KOPT-K1 (cell line): ENCODE data around the gene EPHA6.

ENCODE experiments used
- H3K27ac ChIP-seq: fragments of 200-600 bp; sonication (generic); 2 replicates; pipeline ENCODE4 v1.5.1; 2016; ENCODE audit warnings: antibody characterized with exemption, mild to moderate bottlenecking, low read depth, low read length; ENCODE audit not compliant: poor library complexity, severe bottlenecking
- H3K36me3 ChIP-seq: fragments of 200-600 bp; sonication (generic); 2 replicates; pipeline ENCODE4 v1.5.1; 2017; ENCODE audit warnings: antibody characterized with exemption, mild to moderate bottlenecking, low read length, moderate library complexity; ENCODE audit not compliant: insufficient read depth
- H3K9me3 ChIP-seq: fragments of 200-600 bp; sonication (generic); 2 replicates; pipeline ENCODE4 v1.5.1; 2017; ENCODE audit warnings: antibody characterized with exemption, low read length, mild to moderate bottlenecking; ENCODE audit not compliant: insufficient read depth, poor library complexity, severe bottlenecking

Gene EPHA6

GRCh38 chr3:97658668-97659285, 844.4 kb downstream of the EPHA6 start:
- Histone ChIP-seq H3K9me3 (no peaks in the 10 kb centered on the region), H3K36me3 (no peaks in the 10 kb centered on the region)

DNA sequence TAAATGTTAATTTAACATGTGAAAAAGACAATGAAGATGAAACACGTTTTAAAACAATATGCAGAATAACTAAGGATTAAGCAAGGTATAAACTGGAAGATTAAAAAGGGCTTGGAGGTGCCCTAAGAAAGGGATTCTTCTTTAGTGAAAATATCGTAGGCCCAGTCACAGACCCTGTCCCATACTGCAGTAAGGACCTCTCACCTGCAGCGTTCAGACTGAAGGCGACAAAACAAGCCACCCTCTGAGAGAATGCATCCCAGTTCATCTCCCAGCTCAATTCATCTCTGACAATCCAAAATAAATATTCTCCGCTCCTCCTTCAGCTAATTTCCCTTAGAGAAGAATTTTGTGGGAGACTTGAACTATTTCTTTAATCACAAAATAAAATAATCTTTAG, 847.9 kb downstream of the EPHA6 start:
- no peak overlapping the region for H3K27ac ChIP-seq
- H3K36me3 ChIP-seq, result no peaks in the 10 kb centered on the region
- no peaks in the 10 kb centered on the region for H3K9me3 ChIP-seq

More at GRCh38 chr3:97658668-97659285, 844.4 kb downstream of the EPHA6 start:
- no peak overlapping the region for H3K27ac ChIP-seq

GRCh38 chr3:97662762-97663161, 848.4 kb downstream of the EPHA6 start:
- H3K27ac ChIP-seq, result no peak overlapping the region
- H3K9me3 ChIP-seq, result no peaks in the 10 kb centered on the region
- H3K36me3 ChIP-seq, result no peaks in the 10 kb centered on the region

GRCh38 chr3:97665896-97666295, 851.5 kb downstream of the EPHA6 start:
- Histone ChIP-seq H3K9me3 (no peaks in the 10 kb centered on the region), H3K27ac (no peak overlapping the region), H3K36me3 (no peaks in the 10 kb centered on the region)

DNA sequence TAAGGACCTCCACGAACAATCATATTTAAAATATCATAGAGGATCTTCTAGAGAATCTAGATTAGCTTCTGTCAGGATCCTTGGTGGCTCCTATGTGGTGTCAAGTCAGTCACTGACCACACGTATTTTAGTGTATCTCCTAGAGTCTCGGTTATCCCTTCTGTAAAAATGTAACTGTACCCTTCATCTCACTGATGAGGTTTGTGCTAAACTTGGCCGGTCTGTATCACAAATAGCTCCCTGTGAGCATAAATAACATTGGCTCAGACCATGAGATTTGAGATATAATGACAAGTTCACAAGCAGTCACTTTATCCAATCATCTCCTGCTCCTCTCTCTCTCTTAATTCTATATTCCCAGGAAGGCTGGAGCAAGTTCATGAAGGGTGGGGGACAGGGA, 856.6 kb downstream of the EPHA6 start:
- Histone ChIP-seq H3K9me3 (no peaks in the 10 kb centered on the region), H3K36me3 (no peaks in the 10 kb centered on the region), H3K27ac (no peak overlapping the region)

DNA sequence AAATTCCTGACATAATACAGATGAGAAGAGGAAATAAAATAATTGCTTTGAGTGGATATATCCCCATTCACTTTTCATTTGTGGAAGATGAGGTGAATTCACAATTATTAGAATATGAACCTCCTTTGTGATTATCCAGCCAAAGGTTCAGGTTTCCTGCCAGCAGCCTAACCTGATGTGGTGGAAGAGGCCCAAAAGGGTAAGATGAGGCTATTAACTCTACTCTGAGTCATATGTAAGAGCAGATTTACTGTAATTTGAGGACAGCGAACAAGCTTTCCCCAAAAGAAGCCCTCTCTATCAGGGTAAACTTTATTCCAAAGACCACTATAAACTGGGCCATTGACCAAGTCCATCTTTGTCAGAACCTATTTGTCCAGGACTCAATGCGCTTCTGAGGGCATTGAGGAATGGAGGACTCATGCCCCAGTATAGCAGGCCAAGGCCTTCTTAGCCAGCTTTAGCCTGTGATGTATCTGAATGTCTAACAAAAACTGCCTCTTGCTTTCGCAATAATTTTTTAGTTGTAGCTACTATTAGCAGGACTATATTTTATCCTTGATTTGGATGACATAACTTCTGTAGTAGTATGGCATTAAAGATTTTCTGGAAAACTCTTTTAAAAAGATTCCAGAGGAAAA, 859.1 kb downstream of the EPHA6 start:
- H3K27ac ChIP-seq, result no peak overlapping the region
- H3K9me3 ChIP-seq, result no peaks in the 10 kb centered on the region
- H3K36me3 ChIP-seq, result no peaks in the 10 kb centered on the region

- Histone ChIP-seq H3K27ac (no peak overlapping the region), H3K36me3 (no peaks in the 10 kb centered on the region), H3K9me3 (no peaks in the 10 kb centered on the region)
Observed at GRCh38 chr3:97674461-97674860, 860.1 kb downstream of the EPHA6 start.

GRCh38 chr3:97680210-97680609, 865.8 kb downstream of the EPHA6 start:
- no peaks in the 10 kb centered on the region for H3K9me3 ChIP-seq
- H3K27ac ChIP-seq, result no peak overlapping the region
- no peaks in the 10 kb centered on the region for H3K36me3 ChIP-seq

DNA sequence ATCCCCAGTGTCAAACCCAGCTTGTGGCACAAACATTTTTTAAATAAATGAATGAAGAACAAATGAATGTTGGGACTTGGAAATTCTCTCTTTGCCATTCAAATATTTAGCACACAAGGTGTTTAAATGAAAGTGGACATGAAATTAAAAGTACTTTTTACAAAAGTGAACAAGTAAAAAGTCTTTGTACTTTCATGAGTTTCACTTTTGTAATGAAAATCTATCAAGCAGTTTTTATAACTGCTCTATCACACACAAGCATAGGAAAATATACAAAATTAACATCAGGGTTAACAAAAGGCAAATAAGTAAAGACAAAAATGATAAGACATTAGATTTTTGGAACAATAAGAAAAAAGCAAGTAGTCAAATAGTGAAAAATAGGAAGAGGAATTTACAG, 866.3 kb downstream of the EPHA6 start:
- Histone ChIP-seq H3K36me3 (no peaks in the 10 kb centered on the region), H3K9me3 (no peaks in the 10 kb centered on the region), H3K27ac (no peak overlapping the region)

DNA sequence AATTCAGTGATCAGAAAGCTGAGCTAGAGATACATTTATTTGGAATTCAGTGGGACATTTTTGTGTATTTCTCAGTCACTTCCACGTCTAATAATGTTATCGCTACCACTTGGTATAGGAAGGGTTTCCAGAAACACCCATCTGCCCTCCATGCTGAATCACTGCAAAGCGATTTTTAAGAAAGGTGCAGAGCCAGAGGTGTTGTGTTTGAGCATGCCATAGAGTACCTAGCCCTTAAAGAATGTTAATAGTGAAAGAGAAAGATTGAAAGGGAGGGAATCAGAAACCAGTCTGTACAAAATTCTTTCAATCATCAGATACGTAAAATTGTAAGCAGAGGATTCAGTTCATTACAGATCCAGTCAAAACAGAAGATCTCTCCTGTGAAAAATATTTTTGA, 870.1 kb downstream of the EPHA6 start:
- Histone ChIP-seq H3K36me3 (no peaks in the 10 kb centered on the region), H3K27ac (no peak overlapping the region), H3K9me3 (no peaks in the 10 kb centered on the region)

DNA sequence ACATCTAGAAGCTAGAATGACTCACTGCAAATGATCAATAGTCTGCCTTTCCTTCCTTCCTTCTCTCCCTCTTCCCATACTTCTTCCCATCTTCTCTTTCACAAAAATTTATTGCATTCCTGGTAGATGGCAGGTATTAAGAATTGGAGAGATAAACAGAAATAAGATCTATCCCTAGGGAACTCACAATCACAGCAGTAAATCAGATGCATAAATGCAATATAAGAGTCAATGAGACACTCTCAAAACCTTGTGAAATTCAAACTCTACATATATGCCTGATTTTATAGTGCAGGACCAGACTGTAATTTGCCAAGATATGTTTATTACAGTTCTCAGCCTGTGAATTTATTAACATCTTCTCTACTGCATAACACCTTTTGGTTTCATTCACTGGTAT, 871.9 kb downstream of the EPHA6 start:
- no peak overlapping the region for H3K27ac ChIP-seq
- H3K36me3 ChIP-seq, result no peaks in the 10 kb centered on the region
- no peaks in the 10 kb centered on the region for H3K9me3 ChIP-seq

DNA sequence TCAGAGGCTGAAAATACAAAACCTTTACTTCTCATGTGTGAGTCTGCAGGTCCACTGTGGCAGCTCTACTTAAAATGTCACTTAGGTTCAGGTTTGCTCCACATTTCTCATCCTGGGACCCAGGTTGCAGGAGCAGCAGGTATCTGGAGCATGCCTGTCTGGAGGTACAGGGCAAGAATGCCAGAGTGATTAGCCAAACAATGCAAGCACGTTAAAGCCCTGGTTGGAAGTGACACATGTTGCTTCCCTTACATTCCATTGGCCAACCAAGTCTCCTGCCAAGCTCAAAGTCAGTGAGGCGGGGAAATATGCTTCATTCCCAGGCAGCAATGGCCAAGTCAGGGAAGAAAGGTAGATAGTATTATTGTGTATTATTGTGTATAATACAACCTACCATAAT, 873.3 kb downstream of the EPHA6 start:
- H3K9me3 ChIP-seq, result no peaks in the 10 kb centered on the region
- H3K27ac ChIP-seq, result no peak overlapping the region
- no peaks in the 10 kb centered on the region for H3K36me3 ChIP-seq

DNA sequence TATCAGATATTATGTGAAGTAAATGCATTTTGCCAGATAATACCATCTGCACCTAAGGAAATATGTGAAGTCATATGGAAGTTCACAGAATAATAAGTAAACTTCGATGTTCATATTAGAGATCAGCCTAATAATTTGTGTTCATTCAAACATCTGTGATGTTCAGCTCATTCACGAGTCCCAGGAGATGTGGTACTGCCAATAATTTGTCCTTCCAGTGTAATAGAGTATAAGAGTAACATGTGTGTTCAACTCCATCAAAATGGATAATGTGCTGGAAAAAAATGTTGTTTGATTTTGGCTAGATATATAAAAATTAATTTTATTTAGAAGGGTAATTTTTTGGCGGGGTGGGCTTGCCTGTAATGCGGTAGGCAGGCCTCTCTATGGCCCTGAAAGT, 874.7 kb downstream of the EPHA6 start:
- Histone ChIP-seq H3K36me3 (no peaks in the 10 kb centered on the region), H3K27ac (no peak overlapping the region), H3K9me3 (no peaks in the 10 kb centered on the region)

DNA sequence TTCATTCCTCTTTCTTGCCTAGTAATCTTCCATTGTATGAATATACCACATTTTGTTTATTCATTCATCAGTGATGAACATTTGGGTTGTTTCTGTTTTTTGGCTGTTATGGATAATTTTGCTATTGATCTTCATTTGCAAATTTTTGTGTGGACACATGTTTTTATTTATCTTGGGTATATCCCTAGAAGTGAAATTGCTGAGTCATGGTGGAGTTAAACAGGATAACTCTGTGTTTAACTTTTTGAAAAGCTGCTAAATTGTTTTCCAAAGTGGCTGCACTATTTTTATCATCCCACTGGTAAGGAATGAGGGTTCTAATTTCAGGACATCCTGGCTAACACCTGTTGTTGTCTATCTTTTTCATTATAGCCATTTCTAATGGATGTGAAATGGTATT, 875.6 kb downstream of the EPHA6 start:
- no peaks in the 10 kb centered on the region for H3K9me3 ChIP-seq
- H3K36me3 ChIP-seq, result no peaks in the 10 kb centered on the region
- no peak overlapping the region for H3K27ac ChIP-seq

DNA sequence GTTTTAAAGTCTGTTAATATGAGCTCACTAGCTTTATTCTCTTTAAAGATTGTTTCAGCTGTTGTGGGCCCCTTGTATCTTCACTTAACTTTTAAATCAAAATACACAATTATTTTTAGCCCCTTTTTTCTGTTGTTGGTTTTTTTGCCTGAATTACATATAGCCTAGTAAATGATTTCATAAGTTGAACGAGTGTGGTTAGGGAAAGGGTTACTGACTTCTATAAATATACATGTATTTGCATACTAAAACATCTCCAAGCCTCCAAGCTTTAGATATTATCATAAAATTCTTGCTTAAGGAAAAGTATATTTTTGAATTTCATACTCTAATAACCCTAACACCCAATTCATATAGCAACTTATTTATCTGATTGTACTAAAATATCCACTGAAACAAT, 877.0 kb downstream of the EPHA6 start:
- Histone ChIP-seq H3K9me3 (no peaks in the 10 kb centered on the region), H3K27ac (no peak overlapping the region), H3K36me3 (no peaks in the 10 kb centered on the region)

- Histone ChIP-seq H3K27ac (no peak overlapping the region), H3K9me3 (no peaks in the 10 kb centered on the region)
Observed at GRCh38 chr3:97692389-97692788, 878.0 kb downstream of the EPHA6 start.

More at GRCh38 chr3:97692389-97692788, 878.0 kb downstream of the EPHA6 start:
- H3K36me3 ChIP-seq, result no peaks in the 10 kb centered on the region
